ENCODE data around the gene ZDHHC24.

ZDHHC24 gene

DNA sequence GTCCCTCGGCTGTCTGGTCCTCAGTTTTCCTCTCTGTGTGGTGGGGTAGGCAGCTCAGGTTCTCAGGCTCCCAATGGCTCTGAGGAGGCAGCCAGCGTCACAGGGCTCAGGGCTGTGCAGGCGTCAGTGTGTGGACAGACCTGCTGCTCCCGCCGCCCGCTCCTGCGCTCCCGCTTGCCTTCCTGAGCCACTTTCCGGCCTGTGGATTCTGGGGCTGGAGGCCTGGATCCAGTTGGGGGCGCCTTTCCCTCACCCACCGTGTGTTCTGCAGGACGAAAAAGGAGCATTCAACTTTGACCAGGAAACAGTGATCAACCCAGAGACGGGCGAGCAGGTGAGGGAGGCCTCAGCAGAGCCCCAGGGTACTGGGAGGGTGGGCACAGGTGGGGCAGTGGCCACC lies 50.9 kb downstream of the ZDHHC24 start:
- DNase-seq (ENCODE audit: low read depth in 2 of 2): no peak

DNA sequence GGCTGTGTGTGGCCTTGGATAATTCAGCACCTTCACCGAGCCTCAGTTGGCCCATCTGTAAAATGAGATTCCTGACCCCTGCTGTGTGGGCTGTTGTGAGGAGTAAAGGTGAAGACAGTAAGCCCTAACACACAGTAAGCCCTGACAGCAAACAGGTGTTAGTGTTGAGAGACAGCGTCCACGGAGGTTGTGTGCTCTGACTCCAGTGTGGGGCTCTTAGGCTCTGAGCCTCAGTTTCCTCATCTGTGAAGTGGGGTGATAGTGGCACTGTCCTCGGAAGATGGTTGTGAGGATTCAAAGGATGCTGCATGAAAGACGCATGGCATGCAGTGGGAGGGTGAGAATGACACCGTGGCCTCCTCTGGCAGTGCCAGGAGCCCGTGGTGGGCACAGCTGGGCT lies 51.4 kb downstream of the ZDHHC24 start:
- DNase-seq (ENCODE audit: low read depth in 2 of 2): no peak

DNA sequence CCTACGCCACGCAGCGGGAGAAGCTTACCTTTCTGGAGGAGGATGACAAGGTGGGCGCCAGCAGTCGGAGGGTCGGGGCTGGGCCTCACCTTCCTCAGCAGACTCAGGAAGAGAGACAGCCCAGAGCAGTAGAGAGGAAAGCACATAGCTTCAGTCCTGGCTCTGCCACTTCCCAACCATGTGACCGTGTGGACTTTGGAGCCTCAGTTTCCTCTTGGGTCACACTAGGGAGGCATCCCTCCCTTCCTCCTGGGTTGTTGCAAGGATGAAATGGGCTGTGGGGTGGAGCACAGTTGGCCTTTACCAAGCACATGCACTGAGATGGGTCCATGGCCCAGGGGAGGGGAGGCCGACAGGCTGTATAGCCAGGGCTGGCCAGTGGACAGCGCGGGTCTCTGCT lies 52.7 kb downstream of the ZDHHC24 start:
- DNase-seq (ENCODE audit: low read depth in 2 of 2): no peak

DNA sequence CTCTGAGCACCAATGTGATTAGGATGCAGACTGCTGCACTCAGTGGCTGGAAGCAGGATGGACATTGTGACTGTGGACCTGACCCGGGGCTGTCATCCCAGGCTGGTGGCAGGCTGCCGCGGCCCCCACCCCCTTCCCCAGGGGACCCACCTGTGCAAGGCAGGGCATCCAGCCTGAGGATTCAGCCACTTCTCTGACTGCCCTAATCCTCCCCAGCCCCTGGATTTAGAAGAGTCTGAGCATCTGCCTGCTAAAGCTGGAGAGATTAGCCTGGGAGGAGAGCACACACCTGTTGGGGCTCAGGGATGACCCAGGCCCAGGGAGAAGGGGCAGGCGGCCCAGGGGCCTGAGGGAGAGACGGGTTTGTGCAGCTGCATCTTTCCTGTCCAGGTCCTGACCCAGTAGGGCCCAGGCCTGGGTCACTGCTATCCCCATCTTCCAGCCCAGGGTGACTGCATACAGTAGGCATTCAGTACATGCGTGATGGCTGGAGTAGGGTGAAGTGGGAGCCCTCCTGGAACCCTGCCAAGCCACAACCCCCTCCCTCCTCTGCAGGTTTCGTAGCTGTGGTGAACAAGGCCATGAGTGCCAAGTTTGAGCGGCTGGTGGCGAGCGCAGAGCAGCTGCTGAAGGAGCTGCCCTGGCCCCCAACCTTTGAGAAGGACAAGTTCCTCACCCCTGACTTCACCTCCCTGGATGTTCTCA lies 53.5 kb downstream of the ZDHHC24 start:
- no peak for DNase-seq (ENCODE audit: low read depth in 2 of 2)

DNA sequence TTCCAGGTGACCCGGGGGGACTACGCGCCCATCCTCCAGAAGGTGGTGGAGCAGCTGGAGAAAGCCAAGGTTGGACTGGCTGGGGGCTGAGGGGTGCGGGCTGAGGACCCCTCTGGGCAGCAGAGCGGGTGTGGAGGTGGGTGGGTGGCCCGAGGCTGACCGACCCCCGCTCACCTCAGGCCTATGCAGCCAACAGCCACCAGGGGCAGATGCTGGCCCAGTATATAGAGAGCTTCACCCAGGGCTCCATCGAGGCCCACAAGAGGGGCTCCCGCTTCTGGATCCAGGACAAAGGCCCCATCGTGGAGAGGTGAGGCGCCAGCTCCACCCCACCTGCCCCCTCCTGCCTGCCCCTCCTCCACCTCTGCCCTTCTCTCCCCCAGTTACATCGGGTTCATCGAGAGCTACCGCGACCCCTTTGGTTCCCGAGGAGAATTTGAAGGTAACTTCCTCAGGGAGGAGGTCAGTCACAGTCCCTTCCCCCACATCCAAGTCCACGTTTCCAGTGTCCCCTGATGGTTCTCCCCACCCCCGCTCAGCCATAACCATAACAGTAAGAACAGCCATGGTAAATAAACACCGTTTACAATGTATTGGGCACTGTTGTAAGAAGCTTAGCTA lies 54.4 kb downstream of the ZDHHC24 start:
- no peak for DNase-seq (ENCODE audit: low read depth in 2 of 2)

DNA sequence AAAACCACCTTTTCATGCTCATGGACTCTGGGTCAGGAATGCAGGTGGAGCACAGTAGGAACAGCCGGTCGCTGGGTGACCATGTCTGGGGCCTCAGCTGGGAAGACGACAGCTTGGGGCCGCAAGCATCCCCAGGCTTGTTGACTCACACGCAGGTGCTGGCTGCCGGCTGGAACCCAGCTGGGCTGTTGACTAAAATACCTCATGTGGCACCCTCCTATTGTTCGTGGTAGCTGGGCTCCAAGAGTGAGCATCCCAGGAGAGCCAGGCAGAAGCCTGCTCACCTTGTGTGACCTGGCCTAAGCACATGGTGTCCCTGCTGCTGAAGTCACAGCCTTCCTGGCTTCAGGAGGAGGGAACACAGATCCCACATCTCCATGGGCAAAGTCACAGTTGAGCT lies 56.2 kb downstream of the ZDHHC24 start:
- DNase-seq (ENCODE audit: low read depth in 2 of 2): no peak

DNA sequence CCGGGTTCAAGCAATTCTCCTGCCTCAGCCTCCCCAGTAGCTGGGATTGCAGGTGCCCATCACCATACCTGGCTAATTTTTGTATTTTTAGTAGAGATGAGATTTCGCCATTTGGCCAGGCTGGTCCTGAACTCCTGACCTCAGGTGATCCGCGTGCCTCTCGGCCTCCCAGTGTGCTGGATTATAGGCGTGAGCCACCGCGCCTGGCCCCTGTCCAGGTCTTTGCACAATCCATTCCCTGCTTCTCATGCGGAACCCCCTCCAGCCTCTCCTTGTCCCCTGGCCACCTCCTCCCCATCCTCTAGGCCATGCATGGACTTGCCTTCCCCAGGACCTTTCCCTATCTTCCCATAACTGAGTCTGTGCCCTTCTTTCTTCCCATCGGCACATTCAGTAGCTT lies 56.9 kb downstream of the ZDHHC24 start:
- no peak for DNase-seq (ENCODE audit: low read depth in 2 of 2)

DNA sequence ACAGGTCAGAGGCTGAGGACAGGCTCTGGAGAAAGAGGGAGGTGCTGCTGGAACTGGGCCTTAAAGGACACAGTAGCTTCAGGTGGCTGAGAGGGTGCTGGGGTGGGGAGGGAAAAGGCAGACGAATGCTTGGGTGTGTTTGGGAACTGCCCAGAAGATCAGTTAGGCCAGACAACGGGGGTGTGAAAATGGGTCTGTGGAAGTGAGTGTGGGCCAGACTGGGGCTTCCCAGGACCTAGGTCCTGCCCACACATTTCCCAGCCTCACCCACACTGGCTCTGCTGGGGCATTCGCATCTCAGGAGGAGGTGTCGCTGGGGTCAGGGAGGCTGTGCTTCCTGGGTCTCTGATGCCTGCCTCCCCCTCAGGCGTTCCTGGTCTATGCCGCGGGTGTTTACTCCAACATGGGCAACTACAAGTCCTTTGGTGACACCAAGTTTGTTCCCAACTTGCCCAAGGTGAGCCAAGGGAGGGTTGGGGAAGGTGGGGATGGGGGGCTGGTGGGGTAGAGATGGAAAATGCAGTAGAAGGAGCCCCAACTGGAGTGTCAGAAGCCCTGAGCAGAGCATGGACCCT lies 61.0 kb downstream of the ZDHHC24 start:
- no peak for DNase-seq (ENCODE audit: low read depth in 2 of 2)

DNA sequence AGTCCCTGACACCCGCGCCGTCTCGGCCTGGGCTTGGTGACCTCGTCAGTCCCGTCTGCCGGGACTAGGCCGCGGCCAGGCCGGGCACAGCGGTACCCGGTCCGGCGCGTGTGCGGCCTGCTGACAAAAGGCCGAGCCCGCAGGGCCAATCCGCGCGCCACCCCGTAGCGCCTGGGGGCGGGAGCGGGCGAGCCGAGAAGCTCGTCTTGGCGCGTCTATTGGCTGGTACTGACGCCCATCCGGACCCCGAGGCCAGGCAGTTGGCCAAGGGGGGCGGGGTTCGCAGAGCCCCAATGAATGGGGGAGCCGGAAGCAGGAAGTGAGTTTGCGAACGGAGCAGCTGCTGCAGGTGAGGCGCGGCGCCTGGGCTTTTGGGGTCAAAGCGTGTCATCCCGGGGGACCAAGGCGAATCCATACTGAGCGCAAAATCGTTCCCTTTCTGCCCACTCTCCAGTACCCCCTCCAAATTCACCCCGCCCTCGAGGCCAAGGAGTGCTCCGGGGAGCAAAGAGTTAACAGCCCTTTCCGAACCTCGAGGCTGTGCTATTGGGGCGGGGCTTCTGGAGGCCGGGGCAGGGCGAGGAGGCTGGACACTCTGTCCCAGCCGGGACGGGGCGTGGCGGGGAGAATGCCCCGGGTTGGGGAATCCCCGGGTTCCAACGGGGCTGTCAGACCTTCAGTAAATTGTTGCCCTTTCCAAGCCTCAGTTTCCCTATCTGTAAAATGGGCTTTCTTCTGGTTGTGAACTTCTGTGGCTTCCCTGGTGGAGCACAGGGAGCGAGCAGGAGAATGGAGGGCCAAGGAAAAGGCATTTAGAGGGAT lies 65.5 kb downstream of the ZDHHC24 start, which contains the start of gene DPP3:
Gene DPP3, plus strand, starts transcription at position 318 of the 822 bp plus-strand sequence. CDS start 1,767 bp downstream, outside the sequence.
- peak; percentile 84 to 88 for DNase-seq (ENCODE audit: low read depth in 2 of 2)

DNA sequence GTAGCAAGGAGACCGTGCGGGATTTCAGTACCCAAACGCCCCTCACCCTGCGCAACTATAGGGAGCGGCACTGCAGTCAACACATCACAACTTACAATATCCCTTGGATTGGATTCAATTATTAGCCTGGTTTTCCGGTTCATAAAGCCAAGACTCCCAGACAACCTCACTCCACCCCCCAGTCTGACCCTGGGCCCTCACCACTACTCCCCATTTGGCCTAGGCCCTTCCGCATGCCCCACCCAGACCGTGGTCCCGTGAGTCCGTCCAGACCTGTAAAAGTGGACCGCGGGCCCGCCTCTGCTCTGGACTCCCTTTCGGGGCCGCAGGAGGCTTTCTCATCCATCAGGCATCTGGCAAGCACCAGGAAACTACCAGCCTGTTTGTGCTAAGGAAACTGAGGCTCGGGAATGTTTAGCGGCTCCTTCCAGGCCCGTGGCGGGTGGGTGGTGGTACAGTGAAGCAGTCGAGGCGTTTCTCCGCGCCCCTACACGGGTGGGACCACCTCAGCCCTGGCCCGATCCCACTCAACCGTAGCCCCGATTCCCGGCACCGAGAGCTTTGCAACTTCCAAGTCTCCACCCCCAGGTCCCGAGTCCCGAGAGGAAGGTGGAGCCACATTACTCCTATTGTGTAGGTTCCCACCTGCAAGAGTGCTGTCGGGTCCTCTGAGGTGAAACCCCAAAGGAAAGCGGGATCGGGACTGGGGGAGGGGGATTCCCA lies 66.3 kb downstream of the ZDHHC24 start:
- DNase-seq (ENCODE audit: low read depth in 2 of 2): no peak

DNA sequence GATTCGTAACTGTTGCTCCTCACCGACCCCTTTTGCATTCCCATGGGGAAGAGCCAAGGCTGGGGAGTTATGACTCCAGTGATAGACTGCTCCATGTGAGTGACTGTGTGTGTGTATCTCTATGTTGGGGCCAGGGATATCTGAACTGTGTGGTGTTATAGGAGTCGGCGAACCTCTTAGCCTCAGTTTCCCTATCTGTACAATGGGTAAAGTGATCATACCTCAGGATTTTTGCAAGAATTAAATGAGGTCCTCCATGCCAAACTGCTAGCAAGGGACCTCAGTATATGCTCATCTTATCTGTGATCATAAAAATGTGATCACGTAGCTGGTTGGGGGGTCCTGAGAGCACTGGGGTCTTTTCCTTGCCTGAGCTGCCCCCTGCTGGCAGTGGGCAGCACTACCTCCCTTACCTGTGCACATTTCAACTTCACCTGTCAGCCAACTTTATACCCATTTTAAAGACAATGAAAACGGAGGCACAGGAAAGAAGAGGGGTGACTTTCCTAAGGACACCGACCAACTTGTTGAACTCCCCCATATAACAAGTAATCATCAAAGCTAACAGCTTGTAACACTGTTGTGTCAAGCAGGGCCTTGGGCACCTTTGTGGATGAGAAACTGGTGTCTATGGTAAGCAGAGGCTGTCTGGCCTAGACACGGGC lies 67.0 kb downstream of the ZDHHC24 start:
- DNase-seq (ENCODE audit: low read depth in 2 of 2): no peak

DNA sequence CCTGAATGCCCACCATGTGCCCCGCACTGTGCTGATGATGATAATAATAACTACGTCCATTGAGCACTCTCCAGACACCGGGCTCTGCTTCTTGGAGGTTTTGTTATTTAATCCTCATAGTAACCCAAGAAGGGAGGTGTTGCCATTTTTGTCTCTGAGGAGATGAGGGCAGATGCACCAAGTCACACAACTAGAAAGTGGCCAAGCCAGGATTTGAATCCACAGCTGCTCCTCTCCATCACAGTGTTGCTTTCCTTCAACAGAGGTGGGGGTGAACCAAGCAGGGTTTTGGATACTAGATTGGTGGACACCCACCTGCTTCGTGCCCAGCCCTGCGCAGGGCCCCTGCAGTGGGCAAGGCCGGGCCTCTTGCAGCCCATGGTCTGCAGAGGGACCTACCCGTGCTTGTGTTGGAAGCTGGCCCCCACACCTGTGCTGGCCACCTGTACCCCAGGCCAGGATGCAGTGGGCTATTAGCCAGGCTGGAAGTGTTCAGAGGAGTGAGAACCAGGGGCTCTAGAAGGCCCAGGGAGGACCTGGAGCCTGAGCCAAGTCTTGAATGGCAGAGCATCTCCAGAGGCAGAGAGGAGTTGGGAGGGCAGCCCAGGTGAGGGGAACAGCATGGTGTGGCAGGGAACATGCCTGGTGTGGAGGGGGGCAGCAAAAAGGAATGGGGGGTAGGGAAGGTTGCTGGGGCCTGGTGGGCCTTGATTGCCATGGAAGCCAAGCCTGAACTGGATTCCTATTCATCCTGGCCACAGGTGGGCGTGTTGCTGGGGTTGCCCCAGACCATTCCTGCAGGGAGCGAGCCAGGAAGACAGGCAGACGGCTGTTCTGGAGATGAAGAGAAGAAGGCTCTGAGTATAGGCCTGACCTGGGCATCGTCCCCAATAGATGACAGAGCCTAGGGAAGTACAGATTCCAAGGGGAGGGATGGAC lies 68.3 kb downstream of the ZDHHC24 start:
- DNase-seq (ENCODE audit: low read depth in 2 of 2): no peak

DNA sequence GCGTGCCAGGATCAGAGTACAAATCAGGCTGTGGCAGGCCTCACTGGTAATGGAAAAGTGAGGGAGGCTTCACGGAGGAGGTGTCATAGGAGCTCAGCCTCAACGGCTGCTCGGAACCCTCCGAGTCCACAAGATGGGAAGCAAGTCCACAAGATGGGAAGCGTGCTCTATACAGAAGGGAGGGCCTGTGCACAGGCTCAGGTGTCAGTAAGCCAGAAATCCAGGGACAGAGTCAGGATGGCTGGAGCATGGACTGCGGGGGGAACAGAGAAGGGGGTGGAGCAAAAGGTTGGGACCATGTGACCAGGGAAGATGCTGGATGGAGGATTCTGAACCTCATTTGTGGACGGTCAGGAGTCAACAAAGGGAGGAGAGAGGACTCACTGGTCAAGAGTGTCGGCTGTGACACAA lies 69.0 kb downstream of the ZDHHC24 start:
- DNase-seq (ENCODE audit: low read depth in 2 of 2): no peak

DNA sequence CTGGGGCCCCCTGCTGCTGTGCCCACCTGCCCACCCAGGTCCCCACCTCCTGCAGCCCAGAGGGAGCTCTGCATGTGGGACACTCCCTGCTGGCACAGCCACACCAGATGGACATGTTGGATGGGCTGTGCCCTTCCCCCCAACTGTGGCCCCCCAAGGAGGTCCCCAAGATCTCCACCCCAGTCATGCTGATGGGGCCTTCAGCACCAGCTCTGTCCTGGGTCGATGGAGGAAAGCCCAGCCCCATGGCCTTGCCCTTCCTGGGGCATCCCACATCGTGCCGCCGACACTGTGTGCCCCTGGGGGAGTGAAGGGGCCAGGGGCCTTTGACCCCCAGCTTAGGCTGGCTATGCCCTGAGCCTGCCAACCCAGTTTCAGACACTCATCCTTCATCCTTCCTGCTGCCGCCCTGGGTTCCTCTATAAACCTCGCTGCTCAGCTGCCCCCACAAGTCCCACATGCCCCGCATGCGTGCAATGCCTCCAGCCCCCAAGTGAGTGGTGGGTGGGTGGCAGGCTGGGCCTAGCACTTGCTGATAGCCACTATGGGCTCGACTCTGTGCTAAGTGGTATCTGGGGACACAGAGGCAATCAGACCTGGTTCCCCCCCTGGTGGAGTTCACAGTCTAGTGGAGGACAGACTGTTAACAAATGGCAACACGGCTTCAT lies 69.5 kb downstream of the ZDHHC24 start:
- DNase-seq (ENCODE audit: low read depth in 2 of 2): no peak

DNA sequence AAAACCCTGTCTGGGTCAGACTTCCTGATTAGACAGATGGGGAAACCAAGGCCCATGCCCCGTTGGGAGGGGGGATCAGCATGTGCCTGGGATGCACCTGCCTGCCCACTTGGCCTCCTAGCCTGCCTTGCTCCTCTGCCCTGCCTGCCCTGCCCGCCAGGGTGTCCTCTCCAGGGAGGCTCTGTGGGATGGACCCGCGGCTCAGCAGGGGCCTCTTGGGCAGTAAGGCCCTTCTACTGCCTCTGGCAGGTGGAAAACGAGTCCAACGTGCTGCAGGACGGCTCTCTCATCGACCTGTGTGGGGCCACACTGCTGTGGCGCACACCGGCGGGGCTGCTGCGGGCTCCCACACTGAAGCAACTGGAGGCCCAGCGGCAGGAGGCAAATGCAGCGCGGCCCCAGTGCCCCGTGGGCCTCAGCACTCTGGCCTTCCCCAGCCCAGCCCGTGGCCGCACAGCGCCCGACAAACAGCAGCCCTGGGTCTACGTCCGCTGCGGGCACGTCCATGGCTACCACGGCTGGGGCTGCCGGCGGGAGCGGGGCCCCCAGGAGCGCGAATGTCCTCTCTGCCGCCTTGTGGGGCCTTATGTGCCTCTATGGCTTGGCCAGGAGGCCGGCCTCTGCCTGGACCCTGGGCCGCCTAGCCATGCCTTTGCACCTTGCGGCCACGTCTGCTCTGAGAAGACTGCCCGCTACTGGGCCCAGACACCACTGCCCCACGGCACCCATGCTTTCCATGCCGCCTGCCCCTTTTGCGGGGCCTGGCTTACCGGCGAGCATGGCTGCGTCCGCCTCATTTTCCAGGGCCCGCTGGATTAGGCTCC lies 70.3 kb downstream of the ZDHHC24 start:
- no peak for DNase-seq (ENCODE audit: low read depth in 2 of 2)

DNA sequence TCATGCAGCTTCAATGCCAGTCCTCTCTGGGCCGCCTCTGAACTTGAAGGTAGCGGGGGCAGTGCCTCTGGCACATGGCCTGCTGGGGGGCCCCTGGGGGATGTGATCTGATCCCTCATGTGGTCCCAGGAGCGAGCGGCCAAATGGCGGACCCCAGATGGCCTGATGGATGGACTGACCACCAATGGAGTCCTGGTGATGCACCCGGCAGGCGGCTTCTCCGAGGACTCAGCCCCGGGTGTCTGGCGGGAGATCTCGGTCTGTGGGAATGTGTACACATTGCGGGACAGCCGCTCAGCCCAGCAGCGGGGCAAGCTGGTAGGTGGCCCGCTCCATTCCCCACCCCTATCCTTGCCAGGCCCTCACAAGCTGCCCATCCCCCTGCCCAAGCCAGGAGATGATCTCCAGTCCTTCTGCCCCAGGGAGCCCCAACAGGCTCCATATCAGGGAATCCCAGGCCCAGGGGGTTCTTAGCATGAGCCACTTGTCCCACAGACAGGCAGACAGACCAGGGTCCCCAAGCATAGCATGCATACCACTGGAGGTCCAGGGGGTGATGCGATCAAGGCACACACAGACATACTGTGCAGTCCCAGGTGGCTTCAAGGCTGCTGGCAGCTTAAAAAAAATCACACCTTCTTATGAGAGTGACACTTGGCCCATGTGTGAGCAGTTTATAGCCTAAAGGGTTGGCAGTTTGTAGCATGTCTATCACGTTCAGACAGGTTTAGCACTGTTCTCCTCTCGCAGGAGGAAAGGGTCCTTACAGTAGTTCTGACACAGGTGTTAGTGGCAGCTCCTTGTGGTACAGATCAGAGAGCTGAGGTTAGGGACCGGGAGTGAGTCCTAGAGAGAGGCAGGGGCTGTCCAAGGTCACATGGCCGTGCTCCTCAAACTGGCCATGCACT lies 72.0 kb downstream of the ZDHHC24 start:
- DNase-seq (ENCODE audit: low read depth in 2 of 2): no peak

DNA sequence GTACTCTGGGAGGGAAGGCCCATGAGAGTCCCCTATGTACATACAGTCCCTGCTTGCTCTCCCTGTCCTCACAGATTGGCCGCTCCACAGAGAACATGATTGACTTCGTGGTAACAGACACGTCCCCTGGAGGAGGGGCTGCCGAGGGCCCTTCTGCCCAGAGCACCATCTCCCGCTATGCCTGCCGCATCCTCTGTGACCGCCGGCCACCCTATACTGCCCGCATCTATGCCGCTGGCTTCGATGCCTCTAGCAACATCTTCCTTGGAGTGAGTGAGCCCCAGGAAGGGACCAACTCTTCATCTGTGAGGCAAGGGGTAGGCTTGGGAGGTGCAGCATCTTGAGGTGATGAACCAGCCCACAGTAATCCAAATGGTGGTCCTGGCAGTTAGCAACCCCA lies 72.7 kb downstream of the ZDHHC24 start:
- DNase-seq (ENCODE audit: low read depth in 2 of 2): no peak

DNA sequence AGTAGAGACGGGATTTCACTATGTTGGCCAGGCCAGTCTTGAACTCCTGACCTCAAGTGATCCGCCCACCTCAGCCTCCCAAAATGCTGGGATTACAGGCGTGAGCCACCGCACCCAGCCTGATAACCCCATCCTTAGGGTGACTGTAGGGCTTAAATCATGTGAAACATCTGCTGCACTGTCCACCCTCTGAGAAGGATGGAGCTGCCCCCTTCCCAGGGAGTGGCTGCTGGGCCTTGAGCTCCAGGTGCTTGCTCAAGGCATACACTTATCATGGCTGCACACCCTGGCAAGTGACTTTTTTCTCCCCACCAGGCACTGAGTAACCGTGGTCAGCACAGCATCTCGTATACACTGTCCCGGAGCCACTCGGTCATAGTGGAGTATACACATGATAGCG lies 73.8 kb downstream of the ZDHHC24 start:
- DNase-seq (ENCODE audit: low read depth in 2 of 2): no peak

Measured in stimulated activated CD8-positive, alpha-beta memory T cell treated with anti-CD3 and anti-CD28 coated beads, Interleukin-15, amount 100 ng/mL, for 4 hours (primary cell).